Caco-2 (cell line): ENCODE measurements around the gene COX10. TPM values are rescaled to one million over a fixed set of nuclear protein-coding genes. Genes with fewer than 3 reads are reported as not detected.

Experiments used
- BruUV-seq: library from RNA; stranded (reverse); fragments of 400-500 nt; replicated peaks from 2 replicates; lab custom pipeline; 2021; lab: Mats Ljungman, UMichigan
- CTCF ChIA-PET: fragments of 300-600 bp; sonication (Branson Sonifier 250); formaldehyde crosslinking; loops from one replicate; lab custom pipeline; 2022; ENCODE audit warnings: antibody characterized with exemption; lab: Charles Lee
- POLR2A ChIA-PET: fragments of 300-600 bp; sonication (Branson Sonifier 250); formaldehyde crosslinking; loops from one replicate; lab custom pipeline; 2022; ENCODE audit warnings: antibody characterized with exemption; lab: Charles Lee
- DNase-seq, 2 experiments: peaks; one replicate each; pipeline versions ENCODE4 v3.0.0 to v3.0.0-alpha.2; 2020 to 2022
- H3K27me3 ChIP-seq: replicated peaks from 2 replicates; pipeline ENCODE4 v1.6.0; 2011; ENCODE audit warnings: low read length; ENCODE audit not compliant: control insufficient read depth, insufficient read depth
- H3K36me3 ChIP-seq: 2 replicates; pipeline ENCODE4 v1.5.1; 2011; ENCODE audit warnings: low read length; ENCODE audit not compliant: control insufficient read depth, insufficient read depth
- H3K4me1 ChIP-seq: fragments of 250-450 bp; sonication (Bioruptor Pico); 2 replicates; pipeline ENCODE4 v1.5.1; 2020; ENCODE audit warnings: mild to moderate bottlenecking
- H3K4me3 ChIP-seq: 2 replicates; pipeline ENCODE4 v1.5.1; 2011; ENCODE audit warnings: low read depth, mild to moderate bottlenecking, control low read depth, low read length
- H3K9me3 ChIP-seq: fragments of 250-450 bp; sonication (Bioruptor Pico); 2 replicates; pipeline ENCODE4 v1.5.1; 2020; ENCODE audit warnings: mild to moderate bottlenecking, moderate library complexity
- H3K27ac Mint-ChIP-seq: one replicate; pipeline ENCODE4 v1.8.0; 2022; ENCODE audit warnings: mixed read lengths; ENCODE audit not compliant: unreplicated experiment
- H3K27me3 Mint-ChIP-seq: one replicate; pipeline ENCODE4 v1.8.0; 2022; ENCODE audit warnings: mixed read lengths; ENCODE audit not compliant: insufficient read depth, unreplicated experiment
- H3K36me3 Mint-ChIP-seq: one replicate; pipeline ENCODE4 v1.8.0; 2022; ENCODE audit warnings: mild to moderate bottlenecking, mixed read lengths; ENCODE audit not compliant: insufficient read depth, unreplicated experiment
- H3K4me1 Mint-ChIP-seq: one replicate; pipeline ENCODE4 v1.8.0; 2022; ENCODE audit warnings: low read depth, mixed read lengths; ENCODE audit not compliant: unreplicated experiment
- H3K4me3 Mint-ChIP-seq: one replicate; pipeline ENCODE4 v1.8.0; 2022; ENCODE audit warnings: mild to moderate bottlenecking, moderate library complexity, mixed read lengths; ENCODE audit not compliant: unreplicated experiment
- H3K9me3 Mint-ChIP-seq: one replicate; pipeline ENCODE4 v1.8.0; 2022; ENCODE audit warnings: mixed read lengths; ENCODE audit not compliant: unreplicated experiment
- intact Hi-C: fragments of 100-400 bp; cut with micrococcal nuclease; formaldehyde crosslinking; loops from one replicate; pipeline ENCODE4 v1.10.0; 2022; ENCODE audit not compliant: unreplicated experiment
- total RNA-seq: library from RNA; stranded (reverse); gene quantifications from 2 replicates; pipeline ENCODE4 v1.2.3, GENCODE V29; 2022
- TF ChIP-seq, protein P1 (sequence below), 2 experiments: fragments of 200-600 bp in 1 of 2; IDR thresholded peaks; 1 replicate in 1 of 2; 2 replicates in 1 of 2; pipeline versions ENCODE4 v1.5.1 to v1.8.0; 2011 to 2022; ENCODE audit warnings: antibody characterized with exemption in 1 of 2, control low read depth in 1 of 2, inconsistent platforms in 1 of 2, low read depth in 1 of 2, low read length in 1 of 2, mild to moderate bottlenecking in 1 of 2, moderate library complexity in 1 of 2; ENCODE audit not compliant: insufficient read depth in 1 of 2, severe bottlenecking in 1 of 2, unreplicated experiment in 1 of 2

Gene COX10
- total RNA-seq, 1 experiment from 2014 or later: 13.5 TPM

DNA sequence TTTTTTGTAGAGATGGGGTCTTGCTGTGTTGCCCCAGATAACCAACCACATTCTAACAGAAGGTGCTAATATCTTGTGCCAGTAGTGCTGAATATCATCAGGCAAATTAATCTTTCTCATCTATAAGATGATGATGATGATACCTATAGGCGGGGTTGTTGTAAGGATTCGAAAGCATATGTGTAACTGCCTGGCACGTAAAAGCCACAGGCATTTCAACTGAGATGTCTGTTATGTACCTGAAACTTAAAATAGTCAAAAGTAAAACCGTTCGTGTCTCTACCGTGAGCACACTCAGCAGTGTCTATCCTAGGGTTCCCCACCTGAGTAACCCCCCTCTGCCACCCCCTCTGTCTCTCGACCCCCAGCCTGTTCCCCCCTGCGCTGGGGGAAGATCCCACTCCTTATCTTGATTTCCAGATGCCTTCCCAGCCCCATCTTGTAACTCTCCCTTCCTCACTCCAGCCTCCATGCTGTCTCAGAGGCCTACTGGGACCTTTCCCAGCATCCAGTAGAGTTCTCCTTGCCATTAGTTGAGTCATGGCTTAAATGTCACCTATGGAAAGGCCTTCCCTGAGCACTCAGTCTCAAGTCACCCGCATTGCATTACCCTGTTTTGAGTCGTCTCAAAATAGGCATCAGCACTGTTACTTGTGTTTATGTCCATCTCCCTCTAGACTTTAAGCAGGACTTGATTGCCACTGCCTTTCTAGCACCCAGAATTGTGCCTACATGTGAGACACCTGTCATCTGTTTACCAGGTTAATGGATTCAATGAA lies 133.3 kb downstream of the COX10 start:
- H3K4me3 Mint-ChIP-seq: no peak overlapping the region
- DNase-seq: no peak
- intact Hi-C loops: no loop called here
- Histone ChIP-seq H3K36me3 (no peaks in the 10 kb centered on the region), H3K4me3 (no peak overlapping the region), H3K27me3 (no peaks in the 10 kb centered on the region), H3K9me3 (no peaks in the 10 kb centered on the region), H3K4me1 (no peaks in the 10 kb centered on the region)
- POLR2A ChIA-PET: no interaction called here
- H3K9me3 Mint-ChIP-seq: no peaks in the 10 kb centered on the region
- peaks cover 7% of the 10 kb centered on the region for H3K4me1 Mint-ChIP-seq
- H3K27ac Mint-ChIP-seq: no peak overlapping the region
- peaks cover 12% of the 10 kb centered on the region for H3K36me3 Mint-ChIP-seq
- CTCF ChIA-PET: no interaction called here
- no TSS peak for BruUV-seq
- TF ChIP-seq, protein P1, sequence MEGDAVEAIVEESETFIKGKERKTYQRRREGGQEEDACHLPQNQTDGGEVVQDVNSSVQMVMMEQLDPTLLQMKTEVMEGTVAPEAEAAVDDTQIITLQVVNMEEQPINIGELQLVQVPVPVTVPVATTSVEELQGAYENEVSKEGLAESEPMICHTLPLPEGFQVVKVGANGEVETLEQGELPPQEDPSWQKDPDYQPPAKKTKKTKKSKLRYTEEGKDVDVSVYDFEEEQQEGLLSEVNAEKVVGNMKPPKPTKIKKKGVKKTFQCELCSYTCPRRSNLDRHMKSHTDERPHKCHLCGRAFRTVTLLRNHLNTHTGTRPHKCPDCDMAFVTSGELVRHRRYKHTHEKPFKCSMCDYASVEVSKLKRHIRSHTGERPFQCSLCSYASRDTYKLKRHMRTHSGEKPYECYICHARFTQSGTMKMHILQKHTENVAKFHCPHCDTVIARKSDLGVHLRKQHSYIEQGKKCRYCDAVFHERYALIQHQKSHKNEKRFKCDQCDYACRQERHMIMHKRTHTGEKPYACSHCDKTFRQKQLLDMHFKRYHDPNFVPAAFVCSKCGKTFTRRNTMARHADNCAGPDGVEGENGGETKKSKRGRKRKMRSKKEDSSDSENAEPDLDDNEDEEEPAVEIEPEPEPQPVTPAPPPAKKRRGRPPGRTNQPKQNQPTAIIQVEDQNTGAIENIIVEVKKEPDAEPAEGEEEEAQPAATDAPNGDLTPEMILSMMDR (IDR thresholded peaks at IDR 0.05; ENCODE audit: insufficient read depth in 1 of 2, low read depth in 1 of 2, low read length in 1 of 2, severe bottlenecking in 1 of 2, unreplicated experiment in 1 of 2): no peak
- no peaks in the 10 kb centered on the region for H3K27me3 Mint-ChIP-seq

DNA sequence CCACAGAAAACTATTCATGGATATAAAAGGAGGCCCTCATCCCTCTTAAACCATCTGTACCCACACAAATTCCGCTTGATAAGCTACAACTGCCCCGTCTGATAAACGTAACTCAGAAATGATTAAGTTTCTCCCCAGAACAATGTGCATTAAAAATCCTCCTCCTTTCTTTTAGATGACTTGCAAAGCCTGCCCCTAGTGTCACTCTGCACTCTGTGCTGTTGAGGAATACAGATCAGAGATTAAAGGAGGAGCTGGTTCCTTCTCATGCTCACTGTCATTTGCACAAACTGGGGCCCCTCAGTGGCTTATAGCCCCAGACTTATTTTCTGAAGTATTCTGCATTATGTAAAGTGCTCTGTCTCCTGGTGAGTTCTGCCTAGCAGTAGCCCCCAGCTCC lies 134.1 kb downstream of the COX10 start:
- Mint-ChIP-seq H3K4me1 (peaks cover 7% of the 10 kb centered on the region), H3K27ac (no peak overlapping the region), H3K4me3 (no peak overlapping the region), H3K27me3 (no peaks in the 10 kb centered on the region), H3K9me3 (no peaks in the 10 kb centered on the region), H3K36me3 (peaks cover 12% of the 10 kb centered on the region)
- Histone ChIP-seq H3K4me1 (no peaks in the 10 kb centered on the region), H3K4me3 (no peak overlapping the region), H3K9me3 (no peaks in the 10 kb centered on the region), H3K27me3 (no peaks in the 10 kb centered on the region), H3K36me3 (no peaks in the 10 kb centered on the region)
- BruUV-seq: no TSS peak
- intact Hi-C loops: no loop called here
- DNase-seq: no peak
- TF ChIP-seq, protein P1 (IDR thresholded peaks at IDR 0.05; ENCODE audit: insufficient read depth in 1 of 2, low read depth in 1 of 2, low read length in 1 of 2, severe bottlenecking in 1 of 2, unreplicated experiment in 1 of 2): peak in 1 of 2 experiments; percentile 31
- ChIA-PET CTCF (no interaction called here), POLR2A (no interaction called here)

DNA sequence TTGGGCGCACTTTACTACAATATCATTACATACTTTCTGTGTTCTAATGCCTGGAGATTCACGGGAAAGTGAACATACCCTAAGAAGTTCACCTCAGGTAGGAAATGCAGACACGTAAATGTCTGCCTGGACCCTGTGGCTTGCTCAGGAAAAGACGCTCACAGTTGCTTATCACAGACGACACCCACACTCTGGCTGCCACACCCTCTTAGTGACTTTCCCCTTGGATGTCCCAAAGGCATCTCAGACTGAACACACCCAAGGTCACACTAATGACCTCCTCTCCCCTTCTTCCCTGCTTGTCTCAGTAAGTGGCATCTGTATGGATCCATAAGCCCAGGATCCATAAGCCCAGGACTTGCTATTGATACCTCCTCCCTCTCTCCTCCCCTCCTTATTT lies 134.8 kb downstream of the COX10 start:
- intact Hi-C loops: no loop called here
- ChIA-PET CTCF (no interaction called here), POLR2A (no interaction called here)
- Histone ChIP-seq H3K27me3 (no peaks in the 10 kb centered on the region), H3K36me3 (no peaks in the 10 kb centered on the region), H3K9me3 (no peaks in the 10 kb centered on the region), H3K4me3 (no peak overlapping the region), H3K4me1 (no peaks in the 10 kb centered on the region; the same call in 1 of the 2 replicates)
- Mint-ChIP-seq H3K36me3 (peaks cover 12% of the 10 kb centered on the region), H3K27ac (no peak overlapping the region), H3K27me3 (no peaks in the 10 kb centered on the region), H3K4me3 (no peak overlapping the region), H3K9me3 (no peaks in the 10 kb centered on the region), H3K4me1 (peaks cover 7% of the 10 kb centered on the region)
- no peak for DNase-seq
- no TSS peak for BruUV-seq
- TF ChIP-seq, protein P1 (IDR thresholded peaks at IDR 0.05; ENCODE audit: insufficient read depth in 1 of 2, low read depth in 1 of 2, low read length in 1 of 2, severe bottlenecking in 1 of 2, unreplicated experiment in 1 of 2): no peak
